Measurements from ENCODE around the gene STUM.

DNA sequence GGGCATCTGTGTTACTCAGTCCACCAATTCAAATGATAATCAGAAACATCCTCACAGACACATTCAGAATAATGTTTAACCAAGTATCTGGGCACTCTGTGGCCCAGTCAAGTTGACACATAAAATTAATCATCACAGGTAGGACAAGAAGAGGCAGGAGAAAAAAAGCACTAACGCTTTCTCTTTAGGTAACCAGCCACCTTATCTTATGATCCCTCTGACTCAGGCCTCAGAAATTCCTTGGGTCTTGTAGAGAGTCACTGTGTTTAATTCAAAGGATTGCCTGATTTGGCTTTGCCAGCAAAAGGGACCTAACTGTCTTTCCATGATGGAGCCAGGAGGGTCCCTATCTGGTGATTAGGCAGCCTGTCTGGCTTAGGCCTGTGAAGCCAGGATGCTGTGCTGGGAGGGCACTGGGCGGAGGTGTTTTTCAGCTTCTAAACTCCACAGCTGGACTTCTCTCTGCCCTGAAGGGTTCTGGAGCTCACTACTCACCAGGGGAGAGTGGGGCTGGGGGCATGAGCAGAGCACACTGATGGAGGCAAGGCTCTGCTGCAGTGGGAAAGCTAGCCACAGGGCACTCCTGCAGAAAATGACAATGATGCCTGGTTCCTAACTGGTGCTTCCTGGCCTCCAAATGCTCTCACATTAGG, 36.4 kb upstream of the STUM start:
- TF ChIP-seq, protein P1, sequence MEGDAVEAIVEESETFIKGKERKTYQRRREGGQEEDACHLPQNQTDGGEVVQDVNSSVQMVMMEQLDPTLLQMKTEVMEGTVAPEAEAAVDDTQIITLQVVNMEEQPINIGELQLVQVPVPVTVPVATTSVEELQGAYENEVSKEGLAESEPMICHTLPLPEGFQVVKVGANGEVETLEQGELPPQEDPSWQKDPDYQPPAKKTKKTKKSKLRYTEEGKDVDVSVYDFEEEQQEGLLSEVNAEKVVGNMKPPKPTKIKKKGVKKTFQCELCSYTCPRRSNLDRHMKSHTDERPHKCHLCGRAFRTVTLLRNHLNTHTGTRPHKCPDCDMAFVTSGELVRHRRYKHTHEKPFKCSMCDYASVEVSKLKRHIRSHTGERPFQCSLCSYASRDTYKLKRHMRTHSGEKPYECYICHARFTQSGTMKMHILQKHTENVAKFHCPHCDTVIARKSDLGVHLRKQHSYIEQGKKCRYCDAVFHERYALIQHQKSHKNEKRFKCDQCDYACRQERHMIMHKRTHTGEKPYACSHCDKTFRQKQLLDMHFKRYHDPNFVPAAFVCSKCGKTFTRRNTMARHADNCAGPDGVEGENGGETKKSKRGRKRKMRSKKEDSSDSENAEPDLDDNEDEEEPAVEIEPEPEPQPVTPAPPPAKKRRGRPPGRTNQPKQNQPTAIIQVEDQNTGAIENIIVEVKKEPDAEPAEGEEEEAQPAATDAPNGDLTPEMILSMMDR (IDR thresholded peaks at IDR 0.05): no peak
- TF ChIP-seq POLR2A (IDR thresholded peaks at IDR 0.05): no peak
- TF ChIP-seq EP300 (IDR thresholded peaks at IDR 0.05; ENCODE audit: low read depth): no peak
- no peak for TF ChIP-seq POLR2AphosphoS5 (IDR thresholded peaks at IDR 0.05)

All from transverse colon (tissue), 4 donors.